PFSK-1 (cell line): ENCODE measurements around the gene SERPINE2.

ENCODE experiments used
- POLR2AphosphoS5 ChIP-seq: IDR thresholded peaks from 2 replicates; pipeline ENCODE4 v1.6.1; 2012; ENCODE audit warnings: low read depth, mild to moderate bottlenecking, control low read depth, low read length, moderate library complexity
- SIN3A ChIP-seq: IDR thresholded peaks from 2 replicates; pipeline ENCODE4 v1.6.1; 2012; ENCODE audit warnings: mild to moderate bottlenecking, low read length, moderate library complexity, borderline replicate concordance; ENCODE audit not compliant: insufficient read depth
- TAF1 ChIP-seq: IDR thresholded peaks from 2 replicates; pipeline ENCODE4 v1.6.1; 2012; ENCODE audit warnings: low read length, control low read depth, borderline replicate concordance; ENCODE audit not compliant: insufficient read depth

DNA sequence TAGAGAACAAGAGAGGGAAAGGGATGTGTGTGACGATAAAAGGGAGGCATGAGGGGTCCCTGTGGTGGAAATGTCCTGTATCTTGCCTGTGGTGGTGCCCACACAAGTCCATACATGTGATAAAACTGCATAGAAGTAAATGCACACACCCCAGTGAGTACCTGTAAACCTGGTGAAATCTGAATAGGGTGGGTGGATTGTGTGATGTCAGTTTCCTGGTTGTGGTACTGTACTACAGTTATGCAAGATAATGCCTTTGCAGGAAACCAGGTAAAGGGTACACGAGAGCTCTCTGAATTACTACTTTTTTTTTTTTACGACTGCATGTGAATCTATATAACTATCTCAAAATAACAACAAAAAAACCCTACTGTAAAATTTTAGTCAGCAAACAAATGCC, 22.1 kb downstream of the SERPINE2 start:
- TF ChIP-seq POLR2AphosphoS5 (no peak), TAF1 (no peak), SIN3A (no peak)
